Adrenal gland (tissue), 12 donors: Measurements from ENCODE around the gene MOK. TPM values are rescaled to one million over a fixed set of nuclear protein-coding genes. Genes with fewer than 3 reads are reported as not detected.

Source experiments
- DNase-seq, 7 donors: peaks; one replicate each; pipeline ENCODE4 v3.0.0-alpha.2; 2019 to 2020
- H3K27ac ChIP-seq, 5 donors: fragments of 200-600 bp; sonication (generic) in 4 of 5; 1 replicate in 3 of 5; 2 replicates in 2 of 5; pipeline versions ENCODE4 v1.5.1 to v1.8.0; 2016 to 2020; ENCODE audit warnings: mild to moderate bottlenecking in 1 of 5
- H3K27me3 ChIP-seq: fragments of 200-600 bp; 2 replicates; pipeline ENCODE4 v1.8.0; 2021
- H3K36me3 ChIP-seq, 2 donors: fragments of 200-600 bp; replicated peaks in 1 of 2; 1 replicate in 1 of 2; 2 replicates in 1 of 2; pipeline versions ENCODE4 v1.5.1 to v1.8.0; 2018 to 2022
- H3K4me1 ChIP-seq, 2 donors: fragments of 200-600 bp; replicated peaks in 1 of 2; 1 replicate in 1 of 2; 2 replicates in 1 of 2; pipeline versions ENCODE4 v1.5.1 to v1.8.0; 2018 to 2021
- H3K4me3 ChIP-seq, 4 donors: fragments of 200-600 bp; sonication (generic) in 3 of 4; one replicate each; pipeline ENCODE4 v1.5.1; 2016 to 2018
- H3K9me3 ChIP-seq, 3 donors: fragments of 200-600 bp; sonication (generic) in 1 of 3; replicated peaks in 1 of 3; 1 replicate in 2 of 3; 2 replicates in 1 of 3; pipeline versions ENCODE4 v1.5.1 to v1.8.0; 2016 to 2021
- CTCF ChIP-seq, 6 experiments: fragments of 450-650 bp in 4 of 6; fragments of 200-600 bp in 2 of 6; sonication (generic) in 1 of 6; IDR thresholded peaks; 1 replicate in 5 of 6; 2 replicates in 1 of 6; pipeline versions ENCODE4 v1.5.1 to v1.8.0; 2016 to 2021; ENCODE audit warnings: antibody characterized with exemption in 6 of 6, mild to moderate bottlenecking in 2 of 6, moderate library complexity in 1 of 6
- POLR2A ChIP-seq, 2 donors: fragments of 450-650 bp; IDR thresholded peaks; one replicate each; pipeline ENCODE4 v1.6.1; 2017; ENCODE audit warnings: antibody characterized with exemption in 2 of 2, mild to moderate bottlenecking in 2 of 2, moderate library complexity in 1 of 2
- WGBS, 4 donors: extraction: QIAGEN DNeasy Blood & Tissue Kit in 2 of 4; methylation state at CpG; one replicate each; pipeline versions ENCODE4 v1.1.5 to v1.1.7; 2013 to 2017; 5-methylcytosine and 5-hydroxymethylcytosine counted together
- intact Hi-C, 2 donors: fragments of 100-400 bp; cut with DNase I; formaldehyde crosslinking; loops; one replicate each; pipeline versions ENCODE4 v1.14.1 to v1.15.0; 2022 to 2023
- polyA plus RNA-seq, 3 donors: library from polyadenylated mRNA; stranded (reverse); fragments of 200-250 nt in 2 of 3; fragments of 350-450 nt in 1 of 3; fragmentation: Illumina TruSeq in 1 of 3; extraction: RNeasy Lipid Tissue Mini Kit (QIAGEN cat#74804) in 1 of 3; gene quantifications; one replicate each; pipeline ENCODE4 v1.2.3, GENCODE V29; 2013 to 2014
- total RNA-seq, 9 donors: library from RNA; depleted of rRNA in 4 of 9; stranded (reverse); fragments of >200 nt in 4 of 9; fragments of 120-200 nt in 1 of 9; fragmentation: NEBNext Ultra II Directional in 1 of 9; extraction: Animal tissue kit (Norgen Biotek cat#: 25700) in 1 of 9; gene quantifications; one replicate each; pipeline versions ENCODE4 v1.1.0 to v1.2.4, GENCODE V29; 2013 to 2023
- donor health status: healthy with polysubstance abuse.
- donor health status: Bipolar disorder and iron deficiency.
- donor health status: DM: yes; HTN: yes; CAD: no.
- donor health status: DM: no; HTN: no; CAD: no.
- donor health status: DM: no; HTN: no; CAD: no.
- donor health status: DM: yes; HTN: yes; CAD: no.

The MOK gene
- total and polyA plus RNA-seq, 12 donors: 10.1 to 54.4 (median 16.4) TPM

GRCh38 chr14:102279282-102279681 lies 25.7 kb downstream of the MOK start:
- no peaks in the 10 kb centered on the region for H3K9me3 ChIP-seq
- no peaks in the 10 kb centered on the region for H3K4me1 ChIP-seq
- H3K27ac ChIP-seq: peak overlapping the region in 2 of 5 donors; percentile 29 to 65
- no peak for TF ChIP-seq CTCF (IDR thresholded peaks at IDR 0.05)
- TF ChIP-seq POLR2A (IDR thresholded peaks at IDR 0.05): no peak
- no peak overlapping the region for H3K4me3 ChIP-seq
- no peaks in the 10 kb centered on the region for H3K36me3 ChIP-seq
- no peak for DNase-seq
- 89 to 99% (median 94%) methylated on average over 3 of the region's 3 CpGs for WGBS, 4 donors
- H3K27me3 ChIP-seq: no peaks in the 10 kb centered on the region
- intact Hi-C loops: no loop called here

GRCh38 chr14:102278631-102278935 lies 26.4 kb downstream of the MOK start:
- TF ChIP-seq CTCF (IDR thresholded peaks at IDR 0.05): no peak
- Histone ChIP-seq H3K27me3 (no peaks in the 10 kb centered on the region), H3K4me1 (no peaks in the 10 kb centered on the region), H3K4me3 (no peak overlapping the region), H3K27ac (no peak overlapping the region), H3K36me3 (no peaks in the 10 kb centered on the region), H3K9me3 (no peaks in the 10 kb centered on the region)
- WGBS, 4 donors: 87 to 94% (median 90%) methylated on average over 6 of the region's 6 CpGs
- DNase-seq: no peak
- intact Hi-C loops: no loop called here

- Histone ChIP-seq H3K4me1 (no peaks in the 10 kb centered on the region), H3K4me3 (no peak overlapping the region), H3K27me3 (no peaks in the 10 kb centered on the region), H3K9me3 (no peaks in the 10 kb centered on the region), H3K36me3 (no peaks in the 10 kb centered on the region), H3K27ac (no peak overlapping the region)
- WGBS, 4 donors: 76 to 81% (median 80%) methylated on average over 7 of the region's 7 CpGs
- no peak for TF ChIP-seq POLR2A (IDR thresholded peaks at IDR 0.05)
- no peak for DNase-seq
- intact Hi-C loops: no loop called here
Measured at GRCh38 chr14:102277874-102278630, 26.9 kb downstream of the MOK start.

- TF ChIP-seq POLR2A (IDR thresholded peaks at IDR 0.05) (no peak), CTCF (IDR thresholded peaks at IDR 0.05) (no peak)
- Histone ChIP-seq H3K36me3 (no peaks in the 10 kb centered on the region), H3K27me3 (no peaks in the 10 kb centered on the region), H3K4me1 (no peaks in the 10 kb centered on the region), H3K9me3 (no peaks in the 10 kb centered on the region), H3K27ac (no peak overlapping the region), H3K4me3 (no peak overlapping the region)
- 96 to 98% (median 98%) methylated on average over 7 of the region's 7 CpGs for WGBS, 4 donors
- no peak for DNase-seq
- intact Hi-C loops: no loop called here
Measured at GRCh38 chr14:102275866-102276265, 29.1 kb downstream of the MOK start.

GRCh38 chr14:102272392-102272791 lies 32.6 kb downstream of the MOK start:
- no peaks in the 10 kb centered on the region for H3K4me1 ChIP-seq
- H3K36me3 ChIP-seq: no peaks in the 10 kb centered on the region

More at GRCh38 chr14:102272392-102272791, 32.6 kb downstream of the MOK start:
- intact Hi-C loops: no loop called here
- DNase-seq: no peak
- H3K9me3 ChIP-seq: no peaks in the 10 kb centered on the region
- TF ChIP-seq CTCF (IDR thresholded peaks at IDR 0.05) (no peak), POLR2A (IDR thresholded peaks at IDR 0.05) (no peak)
- H3K27ac ChIP-seq: no peak overlapping the region
- H3K27me3 ChIP-seq: no peaks in the 10 kb centered on the region
- H3K4me3 ChIP-seq: no peak overlapping the region
- WGBS, 4 donors: 93 to 97% (median 94%) methylated on average over 5 of the region's 5 CpGs
